ENCODE results near the gene ACOX3.

ACOX3 gene

GRCh38 chr4:8340781-8341241 is 99.7 kb downstream of the ACOX3 start:
- no peak overlapping the region for H2AFZ ChIP-seq (ENCODE audit: low read length)
- H3K4me1 ChIP-seq (ENCODE audit: insufficient read depth, low read length, poor library complexity, severe bottlenecking): no peaks in the 10 kb centered on the region
- H3K4me2 ChIP-seq (ENCODE audit: low read depth, low read length, poor library complexity, severe bottlenecking): no peak overlapping the region
- no peaks in the 10 kb centered on the region for H3K27me3 ChIP-seq (ENCODE audit: insufficient read depth, low read length, poor library complexity, severe bottlenecking)
- H4K20me1 ChIP-seq (ENCODE audit: insufficient read depth, low read length, poor library complexity, severe bottlenecking): no peaks in the 10 kb centered on the region
- peaks cover 3% of the 10 kb centered on the region; the same call in 1 of the 2 replicates for H3K9me3 ChIP-seq (ENCODE audit: insufficient read depth, low read depth, low read length)
- TF ChIP-seq EZH2phosphoT487 (IDR thresholded peaks at IDR 0.05; ENCODE audit: borderline replicate concordance) (no peak), CTCF (conservative IDR thresholded peaks at IDR 0.05; ENCODE audit: low read length) (no peak)
- no peaks in the 10 kb centered on the region for H3F3A ChIP-seq (ENCODE audit: low read depth)
- no peaks in the 10 kb centered on the region for H3K79me2 ChIP-seq (ENCODE audit: insufficient read depth, low read length)
- no peaks in the 10 kb centered on the region for H3K9me2 ChIP-seq (replicated peaks; ENCODE audit: low read depth, low read length)
- H3K9ac ChIP-seq (ENCODE audit: low read depth, low read length, poor library complexity, severe bottlenecking): no peak overlapping the region
- H3K4me3 ChIP-seq (ENCODE audit: low read length, poor library complexity, severe bottlenecking): no peak overlapping the region
- no peaks in the 10 kb centered on the region for H3K36me3 ChIP-seq (ENCODE audit: insufficient read depth, low read length)

DNA sequence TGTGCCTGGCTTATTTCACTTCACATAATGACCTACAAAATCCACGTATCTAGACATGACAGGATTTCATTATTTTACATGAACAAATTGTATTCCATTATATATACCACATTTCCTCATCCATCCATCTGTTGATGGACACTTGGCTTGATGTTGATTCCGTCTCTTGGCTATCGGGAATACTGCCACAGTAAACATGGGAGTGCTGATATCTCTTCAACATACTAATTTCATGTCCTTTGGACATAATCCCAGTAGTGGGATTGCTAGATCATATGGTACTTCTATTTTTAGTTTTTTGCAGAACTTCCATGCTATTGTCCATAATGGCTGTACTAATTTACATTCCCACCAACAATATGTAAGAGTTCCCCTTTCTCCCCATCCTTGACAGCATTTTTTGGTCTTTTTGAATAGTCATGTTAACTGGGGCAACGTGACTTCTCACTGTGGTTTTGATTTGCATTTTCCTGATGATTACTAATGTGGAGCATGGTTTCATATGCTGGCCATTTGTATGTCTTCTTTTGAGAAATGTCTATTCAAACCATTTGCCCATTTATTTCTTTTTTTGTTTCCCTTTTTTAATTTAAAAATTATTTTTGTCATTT is 102.1 kb downstream of the ACOX3 start:
- Histone ChIP-seq H2AFZ (ENCODE audit: low read length) (no peak overlapping the region), H3F3A (ENCODE audit: low read depth) (no peaks in the 10 kb centered on the region), H3K4me1 (ENCODE audit: insufficient read depth, low read length, poor library complexity, severe bottlenecking) (no peaks in the 10 kb centered on the region), H3K9ac (ENCODE audit: low read depth, low read length, poor library complexity, severe bottlenecking) (no peak overlapping the region), H3K36me3 (ENCODE audit: insufficient read depth, low read length) (no peaks in the 10 kb centered on the region), H3K27me3 (ENCODE audit: insufficient read depth, low read length, poor library complexity, severe bottlenecking) (no peaks in the 10 kb centered on the region), H3K79me2 (ENCODE audit: insufficient read depth, low read length) (no peaks in the 10 kb centered on the region), H4K20me1 (ENCODE audit: insufficient read depth, low read length, poor library complexity, severe bottlenecking) (no peaks in the 10 kb centered on the region), H3K4me3 (ENCODE audit: low read length, poor library complexity, severe bottlenecking) (no peak overlapping the region), H3K9me2 (replicated peaks; ENCODE audit: low read depth, low read length) (no peaks in the 10 kb centered on the region), H3K9me3 (ENCODE audit: insufficient read depth, low read depth, low read length) (peaks cover 4% of the 10 kb centered on the region; the same call in 1 of the 2 replicates), H3K4me2 (ENCODE audit: low read depth, low read length, poor library complexity, severe bottlenecking) (no peak overlapping the region)
- TF ChIP-seq EZH2phosphoT487 (IDR thresholded peaks at IDR 0.05; ENCODE audit: borderline replicate concordance) (no peak), CTCF (conservative IDR thresholded peaks at IDR 0.05; ENCODE audit: low read length) (no peak)

GRCh38 chr4:8336412-8337075 is 104.0 kb downstream of the ACOX3 start:
- no peaks in the 10 kb centered on the region for H3K9me2 ChIP-seq (replicated peaks; ENCODE audit: low read depth, low read length)
- peaks cover 4% of the 10 kb centered on the region; the same call in 1 of the 2 replicates for H3K9me3 ChIP-seq (ENCODE audit: insufficient read depth, low read depth, low read length)
- H3K36me3 ChIP-seq (ENCODE audit: insufficient read depth, low read length): no peaks in the 10 kb centered on the region
- H3K4me2 ChIP-seq (ENCODE audit: low read depth, low read length, poor library complexity, severe bottlenecking): no peak overlapping the region
- H3K79me2 ChIP-seq (ENCODE audit: insufficient read depth, low read length): no peaks in the 10 kb centered on the region
- TF ChIP-seq EZH2phosphoT487 (IDR thresholded peaks at IDR 0.05; ENCODE audit: borderline replicate concordance): no peak
- no peak for TF ChIP-seq CTCF (conservative IDR thresholded peaks at IDR 0.05; ENCODE audit: low read length)
- no peak overlapping the region for H2AFZ ChIP-seq (ENCODE audit: low read length)
- H3K27me3 ChIP-seq (ENCODE audit: insufficient read depth, low read length, poor library complexity, severe bottlenecking): no peaks in the 10 kb centered on the region
- H3K9ac ChIP-seq (ENCODE audit: low read depth, low read length, poor library complexity, severe bottlenecking): no peak overlapping the region
- no peaks in the 10 kb centered on the region for H3K4me1 ChIP-seq (ENCODE audit: insufficient read depth, low read length, poor library complexity, severe bottlenecking)
- H3F3A ChIP-seq (ENCODE audit: low read depth): no peaks in the 10 kb centered on the region
- no peaks in the 10 kb centered on the region for H4K20me1 ChIP-seq (ENCODE audit: insufficient read depth, low read length, poor library complexity, severe bottlenecking)
- no peak overlapping the region for H3K4me3 ChIP-seq (ENCODE audit: low read length, poor library complexity, severe bottlenecking)
